H1 (cell line): ENCODE results near the gene BRPF1. TPM values are rescaled to one million over a fixed set of nuclear protein-coding genes. Genes with fewer than 3 reads are reported as not detected.

Experiments used
- ASH2L ChIP-seq: fragments of 200-600, 300-600 bp; sonication (generic); IDR thresholded peaks from one replicate; pipeline ENCODE4 v1.7.1; 2017; ENCODE audit warnings: low read length
- CEBPB ChIP-seq: IDR thresholded peaks from 2 replicates; pipeline ENCODE4 v1.6.1; 2012; ENCODE audit warnings: low read depth, low read length
- HDAC2 ChIP-seq, 2 experiments: fragments of 300-600 bp in 1 of 2; sonication (generic) in 1 of 2; IDR thresholded peaks; 2 replicates each; pipeline ENCODE4 v1.6.1; 2011 to 2012; ENCODE audit warnings: low read depth in 2 of 2, low read length in 2 of 2, mild to moderate bottlenecking in 2 of 2, moderate library complexity in 2 of 2, borderline replicate concordance in 1 of 2, inconsistent platforms in 1 of 2
- KDM1A ChIP-seq: fragments of 200-600, 300-600 bp; sonication (generic); IDR thresholded peaks from 2 replicates; pipeline ENCODE4 v1.7.1; 2016; ENCODE audit warnings: mild to moderate bottlenecking, low read length, borderline replicate concordance
- PHF8 ChIP-seq: fragments of 200-600 bp; sonication (generic); conservative IDR thresholded peaks from 2 replicates; pipeline ENCODE4 v1.7.1; 2012; ENCODE audit warnings: low read depth, mild to moderate bottlenecking, inconsistent platforms, low read length, moderate library complexity
- RFX5 ChIP-seq: IDR thresholded peaks from 2 replicates; pipeline ENCODE4 v1.6.1; 2011; ENCODE audit warnings: low read depth, low read length, improper control_type of control experiment, borderline replicate concordance
- SP2 ChIP-seq: IDR thresholded peaks from 2 replicates; pipeline ENCODE4 v1.6.1; 2012; ENCODE audit warnings: mild to moderate bottlenecking, low read length, inconsistent platforms
- TAF7 ChIP-seq: optimal IDR thresholded peaks from 2 replicates; pipeline ENCODE3; 2011; ENCODE audit warnings: low read depth, mild to moderate bottlenecking, inconsistent platforms, low read length, moderate library complexity, borderline replicate concordance
- TCF12 ChIP-seq: IDR thresholded peaks from 2 replicates; pipeline ENCODE4 v1.6.1; 2011; ENCODE audit warnings: low read depth, mild to moderate bottlenecking, low read length
- polyA plus RNA-seq, 7 experiments: library from polyadenylated mRNA; depleted of rRNA in 3 of 7; stranded (reverse) in 5 of 7; unstranded in 2 of 7; fragments of >200 nt in 5 of 7; fragments of 200-250 nt in 2 of 7; gene quantifications; 1 replicate in 5 of 7; 2 replicates in 1 of 7; 4 replicates in 1 of 7; pipeline versions ENCODE4 v1.2.1 to v1.2.3, GENCODE V29; 2011 to 2013; ENCODE audit warnings: missing spikeins in 2 of 7, mixed read lengths in 2 of 7
- total RNA-seq: library from RNA; stranded (reverse); fragmentation: NEBNext Ultra II Directional; extraction: Animal tissue kit (Norgen Biotek cat#: 25700); gene quantifications from 2 replicates; pipeline ENCODE4 v1.2.1, GENCODE V29; 2021
- TF ChIP-seq, protein P1 (sequence below): fragments of 300-600 bp; sonication (generic); IDR thresholded peaks from 2 replicates; pipeline ENCODE4 v1.7.1; 2012; ENCODE audit warnings: low read length, moderate library complexity, mild to moderate bottlenecking, inconsistent platforms; ENCODE audit not compliant: insufficient replicate concordance
- TF ChIP-seq, protein P2 (sequence below): IDR thresholded peaks from 2 replicates; pipeline ENCODE4 v1.6.1; 2012; ENCODE audit warnings: inconsistent platforms

Gene BRPF1
- total and polyA plus RNA-seq, 2 of the 8 experiments (the other 6 are each of a cell fraction or from before 2014, with no cell fraction given): 11.3 to 21.7 TPM

DNA sequence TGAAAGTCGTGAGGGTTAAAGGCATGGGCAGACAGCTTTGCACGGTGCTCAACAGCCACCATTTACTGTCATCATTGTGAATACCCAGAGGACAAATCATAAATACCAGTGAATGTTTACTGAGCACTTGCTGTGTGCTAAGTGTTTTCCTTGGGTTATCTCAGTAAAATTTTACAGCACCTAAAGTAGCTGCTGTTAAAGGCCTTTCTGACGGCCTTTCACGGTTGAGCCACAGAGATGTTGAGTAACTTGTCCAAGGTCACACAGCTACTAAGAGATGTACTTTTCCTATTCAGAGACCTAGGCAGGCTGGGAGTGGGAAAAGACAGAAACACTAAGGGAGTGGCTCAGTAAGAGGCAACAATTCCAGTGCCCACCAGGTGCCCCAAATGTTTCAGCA is 28.3 kb upstream of the BRPF1 start (continued):
- TF ChIP-seq, protein P1, sequence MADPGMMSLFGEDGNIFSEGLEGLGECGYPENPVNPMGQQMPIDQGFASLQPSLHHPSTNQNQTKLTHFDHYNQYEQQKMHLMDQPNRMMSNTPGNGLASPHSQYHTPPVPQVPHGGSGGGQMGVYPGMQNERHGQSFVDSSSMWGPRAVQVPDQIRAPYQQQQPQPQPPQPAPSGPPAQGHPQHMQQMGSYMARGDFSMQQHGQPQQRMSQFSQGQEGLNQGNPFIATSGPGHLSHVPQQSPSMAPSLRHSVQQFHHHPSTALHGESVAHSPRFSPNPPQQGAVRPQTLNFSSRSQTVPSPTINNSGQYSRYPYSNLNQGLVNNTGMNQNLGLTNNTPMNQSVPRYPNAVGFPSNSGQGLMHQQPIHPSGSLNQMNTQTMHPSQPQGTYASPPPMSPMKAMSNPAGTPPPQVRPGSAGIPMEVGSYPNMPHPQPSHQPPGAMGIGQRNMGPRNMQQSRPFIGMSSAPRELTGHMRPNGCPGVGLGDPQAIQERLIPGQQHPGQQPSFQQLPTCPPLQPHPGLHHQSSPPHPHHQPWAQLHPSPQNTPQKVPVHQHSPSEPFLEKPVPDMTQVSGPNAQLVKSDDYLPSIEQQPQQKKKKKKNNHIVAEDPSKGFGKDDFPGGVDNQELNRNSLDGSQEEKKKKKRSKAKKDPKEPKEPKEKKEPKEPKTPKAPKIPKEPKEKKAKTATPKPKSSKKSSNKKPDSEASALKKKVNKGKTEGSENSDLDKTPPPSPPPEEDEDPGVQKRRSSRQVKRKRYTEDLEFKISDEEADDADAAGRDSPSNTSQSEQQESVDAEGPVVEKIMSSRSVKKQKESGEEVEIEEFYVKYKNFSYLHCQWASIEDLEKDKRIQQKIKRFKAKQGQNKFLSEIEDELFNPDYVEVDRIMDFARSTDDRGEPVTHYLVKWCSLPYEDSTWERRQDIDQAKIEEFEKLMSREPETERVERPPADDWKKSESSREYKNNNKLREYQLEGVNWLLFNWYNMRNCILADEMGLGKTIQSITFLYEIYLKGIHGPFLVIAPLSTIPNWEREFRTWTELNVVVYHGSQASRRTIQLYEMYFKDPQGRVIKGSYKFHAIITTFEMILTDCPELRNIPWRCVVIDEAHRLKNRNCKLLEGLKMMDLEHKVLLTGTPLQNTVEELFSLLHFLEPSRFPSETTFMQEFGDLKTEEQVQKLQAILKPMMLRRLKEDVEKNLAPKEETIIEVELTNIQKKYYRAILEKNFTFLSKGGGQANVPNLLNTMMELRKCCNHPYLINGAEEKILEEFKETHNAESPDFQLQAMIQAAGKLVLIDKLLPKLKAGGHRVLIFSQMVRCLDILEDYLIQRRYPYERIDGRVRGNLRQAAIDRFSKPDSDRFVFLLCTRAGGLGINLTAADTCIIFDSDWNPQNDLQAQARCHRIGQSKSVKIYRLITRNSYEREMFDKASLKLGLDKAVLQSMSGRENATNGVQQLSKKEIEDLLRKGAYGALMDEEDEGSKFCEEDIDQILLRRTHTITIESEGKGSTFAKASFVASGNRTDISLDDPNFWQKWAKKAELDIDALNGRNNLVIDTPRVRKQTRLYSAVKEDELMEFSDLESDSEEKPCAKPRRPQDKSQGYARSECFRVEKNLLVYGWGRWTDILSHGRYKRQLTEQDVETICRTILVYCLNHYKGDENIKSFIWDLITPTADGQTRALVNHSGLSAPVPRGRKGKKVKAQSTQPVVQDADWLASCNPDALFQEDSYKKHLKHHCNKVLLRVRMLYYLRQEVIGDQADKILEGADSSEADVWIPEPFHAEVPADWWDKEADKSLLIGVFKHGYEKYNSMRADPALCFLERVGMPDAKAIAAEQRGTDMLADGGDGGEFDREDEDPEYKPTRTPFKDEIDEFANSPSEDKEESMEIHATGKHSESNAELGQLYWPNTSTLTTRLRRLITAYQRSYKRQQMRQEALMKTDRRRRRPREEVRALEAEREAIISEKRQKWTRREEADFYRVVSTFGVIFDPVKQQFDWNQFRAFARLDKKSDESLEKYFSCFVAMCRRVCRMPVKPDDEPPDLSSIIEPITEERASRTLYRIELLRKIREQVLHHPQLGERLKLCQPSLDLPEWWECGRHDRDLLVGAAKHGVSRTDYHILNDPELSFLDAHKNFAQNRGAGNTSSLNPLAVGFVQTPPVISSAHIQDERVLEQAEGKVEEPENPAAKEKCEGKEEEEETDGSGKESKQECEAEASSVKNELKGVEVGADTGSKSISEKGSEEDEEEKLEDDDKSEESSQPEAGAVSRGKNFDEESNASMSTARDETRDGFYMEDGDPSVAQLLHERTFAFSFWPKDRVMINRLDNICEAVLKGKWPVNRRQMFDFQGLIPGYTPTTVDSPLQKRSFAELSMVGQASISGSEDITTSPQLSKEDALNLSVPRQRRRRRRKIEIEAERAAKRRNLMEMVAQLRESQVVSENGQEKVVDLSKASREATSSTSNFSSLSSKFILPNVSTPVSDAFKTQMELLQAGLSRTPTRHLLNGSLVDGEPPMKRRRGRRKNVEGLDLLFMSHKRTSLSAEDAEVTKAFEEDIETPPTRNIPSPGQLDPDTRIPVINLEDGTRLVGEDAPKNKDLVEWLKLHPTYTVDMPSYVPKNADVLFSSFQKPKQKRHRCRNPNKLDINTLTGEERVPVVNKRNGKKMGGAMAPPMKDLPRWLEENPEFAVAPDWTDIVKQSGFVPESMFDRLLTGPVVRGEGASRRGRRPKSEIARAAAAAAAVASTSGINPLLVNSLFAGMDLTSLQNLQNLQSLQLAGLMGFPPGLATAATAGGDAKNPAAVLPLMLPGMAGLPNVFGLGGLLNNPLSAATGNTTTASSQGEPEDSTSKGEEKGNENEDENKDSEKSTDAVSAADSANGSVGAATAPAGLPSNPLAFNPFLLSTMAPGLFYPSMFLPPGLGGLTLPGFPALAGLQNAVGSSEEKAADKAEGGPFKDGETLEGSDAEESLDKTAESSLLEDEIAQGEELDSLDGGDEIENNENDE: no peak
- TF ChIP-seq RFX5: no peak
- no peak; the same call in 1 of the 2 replicates for TF ChIP-seq KDM1A
- TF ChIP-seq SP2: no peak
- no peak for TF ChIP-seq TAF7
- TF ChIP-seq TCF12: no peak
- TF ChIP-seq CEBPB: no peak
- TF ChIP-seq HDAC2 (IDR thresholded peaks at IDR 0.05; ENCODE audit: borderline replicate concordance in 1 of 2, low read depth in 2 of 2, low read length in 2 of 2): no peak
- no peak for TF ChIP-seq PHF8
- TF ChIP-seq, protein P2, sequence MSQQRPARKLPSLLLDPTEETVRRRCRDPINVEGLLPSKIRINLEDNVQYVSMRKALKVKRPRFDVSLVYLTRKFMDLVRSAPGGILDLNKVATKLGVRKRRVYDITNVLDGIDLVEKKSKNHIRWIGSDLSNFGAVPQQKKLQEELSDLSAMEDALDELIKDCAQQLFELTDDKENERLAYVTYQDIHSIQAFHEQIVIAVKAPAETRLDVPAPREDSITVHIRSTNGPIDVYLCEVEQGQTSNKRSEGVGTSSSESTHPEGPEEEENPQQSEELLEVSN: no peak
- no peak for TF ChIP-seq ASH2L
